ENCODE measurements around the gene SWSAP1. TPM values are rescaled to one million over a fixed set of nuclear protein-coding genes. Genes with fewer than 3 reads are reported as not detected.

Gene SWSAP1
- polyA plus RNA-seq, 1 of the 3 experiments (the other 2 are of a cell fraction), result 2.8 TPM

- no peak overlapping the region for H2AFZ ChIP-seq (ENCODE audit: low read depth)
- no peak overlapping the region for H3K4me3 ChIP-seq (ENCODE audit: low read depth in 2 of 2, low read length in 1 of 2)
- no peak overlapping the region for H3K27ac ChIP-seq (ENCODE audit: low read depth in 2 of 2, low read length in 1 of 2)
- no peak for TF ChIP-seq MAX (IDR thresholded peaks at IDR 0.05; ENCODE audit: low read depth)
- TF ChIP-seq FOXJ3 (CRISPR knock-in tag; IDR thresholded peaks at IDR 0.05), result no peak
- TF ChIP-seq MEF2A (IDR thresholded peaks at IDR 0.05; ENCODE audit: borderline replicate concordance, low read depth), result no peak
- no peak for TF ChIP-seq TEAD4 (IDR thresholded peaks at IDR 0.05; ENCODE audit: borderline replicate concordance, insufficient read depth)
- no peak for TF ChIP-seq YY1 (IDR thresholded peaks at IDR 0.05; ENCODE audit: low read depth)
- TF ChIP-seq RFX5 (IDR thresholded peaks at IDR 0.05; ENCODE audit: low read length), result no peak
- TF ChIP-seq RCOR1 (IDR thresholded peaks at IDR 0.05; ENCODE audit: low read length), result no peak
- no peak for TF ChIP-seq NFIC (IDR thresholded peaks at IDR 0.05; ENCODE audit: borderline replicate concordance)
- no peak for TF ChIP-seq GABPA (IDR thresholded peaks at IDR 0.05; ENCODE audit: low read depth)
- no peak for TF ChIP-seq USF1 (IDR thresholded peaks at IDR 0.05; ENCODE audit: borderline replicate concordance, low read depth)
- TF ChIP-seq NRF1 (IDR thresholded peaks at IDR 0.05; ENCODE audit: low read depth, low read length), result no peak
- no peak for TF ChIP-seq RAD21 (IDR thresholded peaks at IDR 0.05; ENCODE audit: low read length)
- no peak for TF ChIP-seq GATA2 (CRISPR knock-in tag; IDR thresholded peaks at IDR 0.05)
- no peak for TF ChIP-seq USF2 (IDR thresholded peaks at IDR 0.05; ENCODE audit: borderline replicate concordance, low read depth, low read length)
- TF ChIP-seq JUND (IDR thresholded peaks at IDR 0.05), result no peak
- H3K9me3 ChIP-seq, result no peaks in the 10 kb centered on the region
- H4K20me1 ChIP-seq (ENCODE audit: insufficient read depth), result no peaks in the 10 kb centered on the region
- H3K79me2 ChIP-seq (ENCODE audit: insufficient read depth), result no peaks in the 10 kb centered on the region
- H3K4me1 ChIP-seq (ENCODE audit: control insufficient read depth in 1 of 2, insufficient read depth in 2 of 2, low read depth in 1 of 2, low read length in 1 of 2), result no peaks in the 10 kb centered on the region
- no peak overlapping the region for H3K9ac ChIP-seq
- no peaks in the 10 kb centered on the region for H3K9me2 ChIP-seq
- ChIA-PET POLR2A (no interaction called here), CTCF (interaction anchor here (1.2 kb wide), 1 partner anchor 21 kb away, joined by 3 read pairs; the partner anchor contains the start of gene EPOR)
- no peak overlapping the region for H3K4me2 ChIP-seq
- 83% methylated on average over 9 of the region's 9 CpGs for WGBS (ENCODE audit: low lambda C conversion rate)
- DNase-seq, result peak; percentile 16
- no peaks in the 10 kb centered on the region for H3K27me3 ChIP-seq (ENCODE audit: insufficient read depth)
- H3F3A ChIP-seq (replicated peaks; ENCODE audit: insufficient read depth), result no peaks in the 10 kb centered on the region
- no peaks in the 10 kb centered on the region for H3K36me3 ChIP-seq (replicated peaks in 1 of 2; ENCODE audit: control insufficient read depth in 1 of 2, insufficient read depth in 2 of 2, low read length in 1 of 2)
Measured at GRCh38 chr19:11404588-11405222, 30.2 kb downstream of the SWSAP1 start.

- no peaks in the 10 kb centered on the region for H3K79me2 ChIP-seq (ENCODE audit: insufficient read depth)
- H3K4me3 ChIP-seq (ENCODE audit: low read depth in 2 of 2, low read length in 1 of 2), result no peak overlapping the region
- no peaks in the 10 kb centered on the region for H3K9me3 ChIP-seq
- no peak overlapping the region for H3K4me2 ChIP-seq
- no peaks in the 10 kb centered on the region for H3K9me2 ChIP-seq
- H4K20me1 ChIP-seq (ENCODE audit: insufficient read depth), result no peaks in the 10 kb centered on the region
- no peaks in the 10 kb centered on the region for H3K4me1 ChIP-seq (ENCODE audit: control insufficient read depth in 1 of 2, insufficient read depth in 2 of 2, low read depth in 1 of 2, low read length in 1 of 2)
- no peaks in the 10 kb centered on the region for H3K36me3 ChIP-seq (replicated peaks in 1 of 2; ENCODE audit: control insufficient read depth in 1 of 2, insufficient read depth in 2 of 2, low read length in 1 of 2)
- H3F3A ChIP-seq (replicated peaks; ENCODE audit: insufficient read depth), result peaks cover under 1% of the 10 kb centered on the region
- POLR2A ChIA-PET, result no interaction called here
- no peak overlapping the region for H2AFZ ChIP-seq (ENCODE audit: low read depth)
- H3K27me3 ChIP-seq (ENCODE audit: insufficient read depth), result no peaks in the 10 kb centered on the region
- WGBS (ENCODE audit: low lambda C conversion rate), result 96% methylated on average over 38 of the region's 44 CpGs
- CTCF ChIA-PET, result interaction anchor here (0.6 to 2.2 kb wide), 6 partner anchors 13 to 319 kb away, joined by 3 to 6 read pairs (median 4); partner anchors contain the start of genes EPOR, ODAD3, PRKCSH and RGL3
- DNase-seq, result peak; percentile 20
- H3K9ac ChIP-seq, result no peak overlapping the region
- H3K27ac ChIP-seq (ENCODE audit: low read depth in 2 of 2, low read length in 1 of 2), result no peak overlapping the region
- TF ChIP-seq CHD2 (IDR thresholded peaks at IDR 0.05; ENCODE audit: low read length, partially characterized antibody), result no peak
- no peak for TF ChIP-seq RFX5 (IDR thresholded peaks at IDR 0.05; ENCODE audit: low read length)
- no peak for TF ChIP-seq SMC3 (IDR thresholded peaks at IDR 0.05; ENCODE audit: low read depth, low read length)
- no peak for TF ChIP-seq ZBTB33 (IDR thresholded peaks at IDR 0.05; ENCODE audit: borderline replicate concordance, low read depth)
- no peak for TF ChIP-seq POLR2AphosphoS5 (IDR thresholded peaks at IDR 0.05; ENCODE audit: low read depth, low read length)
- no peak for TF ChIP-seq IRF3 (IDR thresholded peaks at IDR 0.05; ENCODE audit: low read depth, low read length)
- TF ChIP-seq PBX3 (IDR thresholded peaks at IDR 0.05), result no peak
- TF ChIP-seq FOSL2 (IDR thresholded peaks at IDR 0.05; ENCODE audit: borderline replicate concordance, low read depth), result no peak
Measured at GRCh38 chr19:11405846-11406643, 31.6 kb downstream of the SWSAP1 start.
